A549 (cell line): ENCODE data around the gene F5.

Experiments used
- NR3C1 ChIP-seq: fragments of >200 bp; sonication (Bioruptor Twin); formaldehyde crosslinking; IDR thresholded peaks from 3 replicates; pipeline ENCODE4 v1.6.1; 2017
- PHF8 ChIP-seq: fragments of 200-600 bp; sonication (generic); IDR thresholded peaks from 2 replicates; pipeline ENCODE4 v1.6.1; 2016; ENCODE audit warnings: low read depth, mild to moderate bottlenecking, antibody characterized with exemption, moderate library complexity, borderline replicate concordance
- POLR2A ChIP-seq: IDR thresholded peaks from 2 replicates; pipeline ENCODE4 v1.6.1; 2012; ENCODE audit warnings: mild to moderate bottlenecking, low read length
- TF ChIP-seq, protein P1 (sequence below): fragments of >200 bp; sonication (Bioruptor Twin); formaldehyde crosslinking; IDR thresholded peaks from 3 replicates; pipeline ENCODE4 v1.5.1; 2016
- TF ChIP-seq, protein P2 (sequence below): fragments of 450-650 bp; IDR thresholded peaks from 2 replicates; pipeline ENCODE4 v1.6.1; 2014; ENCODE audit warnings: antibody characterized with exemption

DNA sequence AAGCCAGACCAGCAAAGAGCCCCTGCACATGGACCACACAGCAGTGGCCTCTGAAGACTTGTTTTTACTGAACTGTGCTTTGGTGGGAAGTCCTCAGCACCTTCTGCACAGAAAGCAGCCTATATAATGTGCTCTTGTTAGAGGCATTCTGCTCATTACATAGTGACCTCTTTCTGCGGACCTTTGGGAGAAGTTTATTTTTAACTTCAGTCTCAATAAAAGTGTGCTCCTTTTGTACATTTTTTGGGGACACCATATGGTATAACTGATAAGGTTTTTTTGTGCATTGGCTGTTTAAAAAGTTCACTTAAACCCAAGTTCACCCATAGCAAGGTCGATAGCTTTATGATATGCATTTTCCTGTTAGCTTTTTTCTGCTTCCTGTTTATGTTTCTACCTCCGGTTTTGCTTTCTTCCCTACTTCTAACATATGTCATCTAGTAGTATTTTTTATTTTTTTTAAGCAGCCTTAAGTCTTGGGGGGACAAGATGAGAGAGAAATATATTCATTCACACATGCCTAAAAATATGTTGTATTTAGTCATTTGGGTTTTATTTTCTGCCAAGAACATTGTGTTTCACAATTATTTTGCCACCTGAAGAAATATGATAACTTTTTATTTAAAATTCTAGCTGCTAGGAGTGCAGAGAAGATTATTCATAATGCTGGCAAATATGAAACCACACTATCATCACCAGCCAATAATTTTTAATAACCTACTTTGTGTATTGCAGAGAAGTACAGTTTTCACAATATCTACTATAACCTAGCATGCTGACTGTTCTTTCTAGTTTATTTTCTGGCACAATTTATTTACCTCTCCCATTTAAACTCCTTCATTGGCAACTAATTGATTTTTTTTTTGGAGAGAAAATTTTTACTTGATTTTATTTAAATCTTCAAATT is 77.6 kb downstream of the F5 start:
- TF ChIP-seq, protein P1, sequence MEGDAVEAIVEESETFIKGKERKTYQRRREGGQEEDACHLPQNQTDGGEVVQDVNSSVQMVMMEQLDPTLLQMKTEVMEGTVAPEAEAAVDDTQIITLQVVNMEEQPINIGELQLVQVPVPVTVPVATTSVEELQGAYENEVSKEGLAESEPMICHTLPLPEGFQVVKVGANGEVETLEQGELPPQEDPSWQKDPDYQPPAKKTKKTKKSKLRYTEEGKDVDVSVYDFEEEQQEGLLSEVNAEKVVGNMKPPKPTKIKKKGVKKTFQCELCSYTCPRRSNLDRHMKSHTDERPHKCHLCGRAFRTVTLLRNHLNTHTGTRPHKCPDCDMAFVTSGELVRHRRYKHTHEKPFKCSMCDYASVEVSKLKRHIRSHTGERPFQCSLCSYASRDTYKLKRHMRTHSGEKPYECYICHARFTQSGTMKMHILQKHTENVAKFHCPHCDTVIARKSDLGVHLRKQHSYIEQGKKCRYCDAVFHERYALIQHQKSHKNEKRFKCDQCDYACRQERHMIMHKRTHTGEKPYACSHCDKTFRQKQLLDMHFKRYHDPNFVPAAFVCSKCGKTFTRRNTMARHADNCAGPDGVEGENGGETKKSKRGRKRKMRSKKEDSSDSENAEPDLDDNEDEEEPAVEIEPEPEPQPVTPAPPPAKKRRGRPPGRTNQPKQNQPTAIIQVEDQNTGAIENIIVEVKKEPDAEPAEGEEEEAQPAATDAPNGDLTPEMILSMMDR = no peak
- TF ChIP-seq NR3C1 (no peak), PHF8 (no peak), POLR2A (no peak)
- TF ChIP-seq, protein P2, sequence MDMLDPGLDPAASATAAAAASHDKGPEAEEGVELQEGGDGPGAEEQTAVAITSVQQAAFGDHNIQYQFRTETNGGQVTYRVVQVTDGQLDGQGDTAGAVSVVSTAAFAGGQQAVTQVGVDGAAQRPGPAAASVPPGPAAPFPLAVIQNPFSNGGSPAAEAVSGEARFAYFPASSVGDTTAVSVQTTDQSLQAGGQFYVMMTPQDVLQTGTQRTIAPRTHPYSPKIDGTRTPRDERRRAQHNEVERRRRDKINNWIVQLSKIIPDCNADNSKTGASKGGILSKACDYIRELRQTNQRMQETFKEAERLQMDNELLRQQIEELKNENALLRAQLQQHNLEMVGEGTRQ = no peak
